GM12891 (cell line): ENCODE data around the gene GALM.

Experiments
- POLR2A ChIP-seq: IDR thresholded peaks from 2 replicates; pipeline ENCODE4 v1.6.1; 2011; ENCODE audit warnings: low read depth, low read length, control low read depth
- POU2F2 ChIP-seq: IDR thresholded peaks from 2 replicates; pipeline ENCODE4 v1.6.1; 2011; ENCODE audit warnings: low read depth, mild to moderate bottlenecking, control low read depth, low read length, moderate library complexity
- SPI1 ChIP-seq: IDR thresholded peaks from 2 replicates; pipeline ENCODE4 v1.6.1; 2011; ENCODE audit warnings: low read depth, low read length, control low read depth
- TAF1 ChIP-seq: IDR thresholded peaks from 2 replicates; pipeline ENCODE4 v1.6.1; 2011; ENCODE audit warnings: low read depth, low read length, control low read depth

DNA sequence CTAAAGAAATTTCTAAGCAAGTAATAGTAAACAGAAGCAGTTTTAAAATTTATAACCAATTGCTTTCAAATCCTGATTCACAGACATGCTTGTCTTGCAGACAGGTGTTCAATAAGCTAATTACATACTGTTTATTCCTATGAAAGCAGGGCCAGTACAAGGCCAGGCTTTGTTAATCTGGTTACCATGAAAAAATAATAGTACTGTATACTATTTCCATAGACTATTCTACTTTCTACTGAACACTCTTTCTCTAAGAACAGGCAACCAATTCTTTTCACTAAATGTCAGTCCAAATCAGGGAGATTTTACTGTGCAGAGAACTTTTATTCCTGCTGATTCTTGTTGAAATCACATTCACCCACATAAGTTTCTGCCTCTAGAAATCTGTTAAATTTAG, 88.1 kb downstream of the GALM start:
- TF ChIP-seq SPI1, result no peak
- TF ChIP-seq POLR2A, result no peak
- TF ChIP-seq POU2F2, result no peak
- TF ChIP-seq TAF1, result no peak
